Suprapubic skin (tissue), 4 donors: ENCODE results near the gene NGF.

Source experiments
- CTCF ChIP-seq, 2 donors: fragments of 200-600 bp in 1 of 2; fragments of 450-650 bp in 1 of 2; sonication (generic) in 1 of 2; IDR thresholded peaks; one replicate each; pipeline ENCODE4 v1.5.1; 2016 to 2019; ENCODE audit warnings: antibody characterized with exemption in 2 of 2, mild to moderate bottlenecking in 1 of 2, moderate library complexity in 1 of 2
- POLR2A ChIP-seq, 2 donors: fragments of 450-650 bp; IDR thresholded peaks; one replicate each; pipeline ENCODE4 v1.6.1; 2017; ENCODE audit warnings: antibody characterized with exemption in 2 of 2, mild to moderate bottlenecking in 2 of 2, moderate library complexity in 2 of 2
- POLR2AphosphoS5 ChIP-seq, 3 donors: sonication (generic); formaldehyde crosslinking; IDR thresholded peaks; one replicate each; pipeline ENCODE4 v1.6.1; 2017; ENCODE audit warnings: antibody characterized with exemption in 3 of 3

- no peak for TF ChIP-seq POLR2A (IDR thresholded peaks at IDR 0.05)
- no peak for TF ChIP-seq CTCF (IDR thresholded peaks at IDR 0.05)
- no peak for TF ChIP-seq POLR2AphosphoS5 (IDR thresholded peaks at IDR 0.05)
These were observed 86.7 kb downstream of the NGF start for GRCh38 chr1:115251340-115251748.
